GM18951 (cell line): Measurements from ENCODE around the gene SLC22A6.

ENCODE experiments used
- POLR2A ChIP-seq: IDR thresholded peaks from 4 replicates; pipeline ENCODE4 v1.6.1; 2011; ENCODE audit warnings: mild to moderate bottlenecking; ENCODE audit not compliant: insufficient read length, insufficient read depth; ENCODE audit errors: extremely low read depth
- in situ Hi-C: fragments of 300-500 bp; cut with MboI; formaldehyde crosslinking; loops from one replicate; pipeline ENCODE4 v1.12.0; 2022; ENCODE audit warnings: low sequenced_read_pairs, mixed read lengths, inconsistent platforms; ENCODE audit not compliant: unreplicated experiment

The SLC22A6 gene

GRCh38 chr11:62933750-62934495 is 50.8 kb downstream of the SLC22A6 start:
- in situ Hi-C loops, result no loop called here
- no peak for TF ChIP-seq POLR2A

GRCh38 chr11:62933285-62933684 is 51.5 kb downstream of the SLC22A6 start:
- TF ChIP-seq POLR2A, result no peak
- in situ Hi-C loops, result no loop called here

DNA sequence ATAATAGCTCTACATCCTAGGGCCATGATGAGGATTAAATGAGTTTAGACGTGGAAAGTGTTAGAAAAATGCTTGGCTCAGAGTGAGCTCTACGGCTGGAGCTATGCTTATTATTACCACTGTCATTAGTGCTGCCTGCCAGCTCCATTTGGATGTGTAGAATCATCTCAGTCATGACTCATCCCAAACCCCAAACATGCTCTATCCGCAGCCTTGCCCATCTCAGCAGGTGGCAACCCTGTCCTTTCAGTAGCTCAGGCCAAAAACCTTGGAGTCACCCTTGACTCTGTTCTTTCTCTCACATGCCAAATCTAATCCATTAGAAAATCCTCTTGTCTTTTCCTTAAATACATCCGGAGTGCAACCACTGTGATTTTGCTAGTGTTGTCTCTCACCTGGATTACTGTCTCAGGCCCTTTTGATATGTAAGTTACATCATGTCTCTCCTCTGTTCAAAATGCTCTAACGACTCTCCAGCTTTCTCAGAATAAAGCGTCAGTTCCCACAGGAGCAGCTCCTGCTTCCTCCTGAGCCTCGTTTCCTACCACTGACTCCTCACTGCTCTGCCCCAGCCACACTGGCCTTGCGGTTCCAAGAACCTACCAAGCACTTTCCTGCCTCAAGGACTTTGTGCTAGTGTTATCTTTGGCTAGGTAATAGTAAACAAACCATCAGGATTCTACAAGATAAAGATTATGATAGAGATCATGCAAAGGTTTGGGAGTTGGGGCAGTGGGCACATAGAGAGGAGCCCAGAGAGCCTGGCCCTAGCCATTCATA is 53.1 kb downstream of the SLC22A6 start:
- in situ Hi-C loops, result no loop called here
- no peak for TF ChIP-seq POLR2A

DNA sequence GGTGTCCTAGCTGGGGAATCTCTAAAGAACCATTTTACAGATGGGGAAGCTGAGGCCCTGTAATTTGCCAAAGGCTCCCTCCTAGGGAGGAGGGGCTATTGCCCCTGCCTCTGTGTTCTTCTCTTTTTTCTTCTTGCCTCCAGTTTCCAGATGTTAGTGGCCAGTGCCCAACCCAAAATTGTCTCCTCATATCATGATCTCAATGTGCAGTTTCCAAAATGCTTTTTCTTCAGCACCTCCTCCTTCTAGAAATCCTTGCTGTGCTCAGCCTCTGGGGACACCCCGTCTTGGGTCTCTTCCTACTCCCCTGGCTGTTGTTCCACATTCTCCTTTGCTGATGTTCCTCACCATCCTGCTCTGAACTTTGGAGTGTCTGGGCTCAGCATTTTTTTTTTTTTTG is 54.1 kb downstream of the SLC22A6 start:
- in situ Hi-C loops, result no loop called here
- no peak for TF ChIP-seq POLR2A

- no peak for TF ChIP-seq POLR2A
- in situ Hi-C loops, result no loop called here
Observed at GRCh38 chr11:62930157-62930556, 54.6 kb downstream of the SLC22A6 start.

GRCh38 chr11:62928011-62928410 is 56.8 kb downstream of the SLC22A6 start:
- in situ Hi-C loops, result no loop called here
- no peak for TF ChIP-seq POLR2A

- no peak for TF ChIP-seq POLR2A
- in situ Hi-C loops, result no loop called here
Observed at GRCh38 chr11:62926680-62927455, 57.9 kb downstream of the SLC22A6 start.
